HG03025 (cell line): ENCODE measurements around the gene TBC1D9.

ENCODE experiments used
- ATAC-seq: cut with Tn5 transposase; IDR thresholded peaks from one replicate; pipeline ENCODE4 v1.9.1; 2021; ENCODE audit warnings: mild to moderate bottlenecking, moderate library complexity; ENCODE audit not compliant: unreplicated experiment, low FRiP score

The TBC1D9 gene

DNA sequence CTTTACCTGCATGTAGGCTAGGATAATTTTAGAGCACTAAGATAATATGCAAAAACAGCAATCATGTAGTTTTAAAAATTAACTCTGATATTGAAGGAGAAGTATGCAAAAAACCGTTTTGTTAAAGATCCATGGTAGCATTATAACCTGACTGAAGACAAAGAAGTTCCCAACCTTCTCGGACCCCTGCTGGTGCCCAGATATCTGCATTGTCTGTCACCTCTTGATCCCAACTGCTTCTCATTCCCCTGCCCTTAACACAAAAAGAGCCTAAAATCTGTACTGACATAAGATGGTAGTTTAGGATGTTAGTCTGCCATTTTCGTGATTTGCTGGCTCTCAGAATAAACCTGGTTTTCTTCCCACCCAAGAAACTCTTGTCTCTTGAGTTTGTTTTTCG is 125.9 kb downstream of the TBC1D9 start:
- ATAC-seq, result no peak

DNA sequence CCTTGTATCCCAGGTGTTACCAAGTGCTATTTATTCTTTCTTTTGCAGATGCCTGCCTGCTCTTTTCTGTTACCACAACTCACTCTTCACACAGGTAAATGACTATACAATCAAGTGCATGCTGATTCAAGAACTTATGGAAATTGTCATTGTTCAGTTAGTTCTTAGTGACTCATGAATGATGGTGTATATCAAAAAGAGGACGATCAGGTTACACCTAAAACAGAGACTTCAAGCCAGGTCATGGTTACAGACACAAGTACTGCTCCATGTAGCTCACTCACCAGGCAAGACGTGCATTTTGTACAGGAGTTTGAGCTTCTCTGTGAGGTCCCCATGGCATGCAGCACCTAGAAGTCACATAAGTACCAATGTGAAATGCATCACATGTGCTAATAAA is 128.2 kb downstream of the TBC1D9 start:
- ATAC-seq, result no peak

DNA sequence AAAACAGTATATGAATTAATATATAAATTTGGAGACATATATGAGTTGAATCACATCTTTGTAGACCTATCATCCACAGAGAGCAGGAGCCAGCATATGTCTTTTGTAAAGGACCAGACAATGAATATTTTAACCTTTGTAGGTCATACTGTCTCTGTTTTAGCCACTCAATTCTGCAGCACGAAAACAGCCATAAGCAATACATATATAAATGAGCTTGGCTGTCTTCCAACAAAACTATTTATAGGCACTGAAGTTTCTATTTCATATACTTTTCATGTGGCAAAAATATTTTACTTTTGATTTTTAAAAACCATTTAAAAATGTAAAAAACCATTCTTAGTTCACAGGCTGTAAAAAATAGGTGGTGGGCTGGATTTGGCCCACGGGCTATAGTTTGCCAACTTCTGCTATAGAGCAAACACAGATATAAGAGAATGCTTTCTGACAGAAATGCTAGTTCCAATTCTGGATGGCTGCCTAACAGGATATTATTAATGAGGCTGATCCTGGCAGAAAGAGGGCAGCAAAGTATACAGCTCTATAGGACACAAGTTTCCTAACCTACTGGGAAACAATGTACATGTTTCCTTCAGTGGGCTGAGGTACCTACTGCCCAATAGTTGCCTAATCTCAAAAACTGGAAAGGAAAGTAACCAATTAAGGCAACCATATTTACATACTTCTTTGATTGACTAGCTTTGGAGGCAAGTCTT is 129.4 kb downstream of the TBC1D9 start:
- no peak for ATAC-seq

DNA sequence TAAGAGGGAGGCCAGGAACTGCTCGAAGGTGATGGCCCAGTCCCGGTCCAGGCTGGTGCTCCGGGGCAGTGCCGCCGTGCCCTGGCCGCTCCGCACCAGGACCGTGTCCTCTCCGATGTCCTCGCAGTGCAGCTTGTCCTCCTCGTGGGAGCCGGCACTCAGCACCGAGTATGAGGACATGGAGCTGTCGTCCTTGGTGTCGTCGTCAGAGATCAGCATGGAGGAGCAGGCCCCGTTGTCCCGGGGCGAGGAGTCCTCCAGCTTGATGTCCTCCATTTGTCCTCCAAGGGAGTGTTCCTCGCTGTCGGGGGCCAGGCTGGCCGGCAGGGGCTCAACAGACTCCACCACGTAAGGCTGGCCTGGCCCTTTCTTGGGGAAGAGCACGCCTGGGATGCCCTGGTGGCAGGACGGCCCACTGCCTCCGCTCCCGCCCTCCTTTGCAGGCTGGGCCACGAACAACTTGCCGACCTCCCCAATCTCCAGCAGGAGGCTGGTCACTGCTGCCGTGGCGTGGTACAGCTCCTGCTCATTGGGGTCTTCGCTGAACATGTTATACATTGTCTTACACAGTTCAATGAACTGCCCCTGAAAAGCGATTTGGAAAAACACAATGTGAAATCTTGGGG is 133.7 kb downstream of the TBC1D9 start:
- ATAC-seq, result no peak

DNA sequence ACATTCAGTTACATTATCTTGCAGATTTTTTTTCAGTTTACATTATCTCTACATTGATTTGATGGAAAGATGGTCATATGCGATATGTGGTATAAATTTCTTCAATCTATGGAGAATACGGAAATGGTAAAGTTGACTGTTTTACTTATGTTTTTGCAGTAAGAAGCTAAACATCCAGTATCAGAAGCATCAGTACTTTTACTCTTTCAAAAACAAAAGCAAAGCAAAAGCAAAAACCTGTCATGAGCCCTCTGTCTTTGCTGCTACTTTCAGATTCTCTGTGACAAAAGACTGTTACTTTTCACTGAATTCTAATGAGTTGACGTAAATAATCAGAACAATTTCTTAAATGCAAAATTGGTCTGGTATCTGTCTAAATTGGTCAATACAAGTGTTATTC is 135.0 kb downstream of the TBC1D9 start:
- no peak for ATAC-seq

DNA sequence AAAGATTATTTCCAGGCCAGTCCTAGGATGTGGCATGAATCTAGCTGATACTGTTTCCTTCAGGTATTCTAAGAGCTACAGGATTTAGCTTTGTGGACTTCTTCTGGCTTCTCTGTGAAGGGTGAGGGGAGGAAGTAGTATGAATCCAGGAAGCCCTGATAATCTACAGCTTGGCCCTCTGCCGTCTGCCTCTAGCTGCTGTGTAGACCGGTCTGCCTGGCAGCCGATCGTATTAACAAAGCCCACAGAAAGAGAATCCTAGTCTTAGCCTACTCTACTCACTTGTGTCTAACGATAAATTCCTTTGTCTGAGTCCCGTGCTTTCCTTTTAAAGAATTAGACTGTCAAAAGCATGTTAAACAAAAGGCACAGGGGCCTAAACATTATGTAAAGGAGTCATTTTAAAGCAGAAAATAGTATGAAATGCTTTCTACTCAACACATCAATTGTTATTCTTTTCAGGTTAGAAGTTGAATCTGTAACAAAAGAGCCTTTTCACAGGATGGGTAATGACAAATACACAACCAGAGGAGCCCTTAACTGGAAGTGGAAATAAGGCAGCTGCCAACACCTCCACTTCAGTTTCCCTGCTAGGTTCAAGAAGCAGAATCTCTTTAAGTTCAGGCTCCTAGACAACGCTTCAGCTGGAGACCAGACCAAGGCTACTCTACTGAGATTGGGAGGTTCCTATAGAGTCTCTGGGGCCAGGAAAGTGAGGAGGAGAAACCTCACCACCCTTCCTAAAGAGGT is 138.5 kb downstream of the TBC1D9 start:
- no peak for ATAC-seq

DNA sequence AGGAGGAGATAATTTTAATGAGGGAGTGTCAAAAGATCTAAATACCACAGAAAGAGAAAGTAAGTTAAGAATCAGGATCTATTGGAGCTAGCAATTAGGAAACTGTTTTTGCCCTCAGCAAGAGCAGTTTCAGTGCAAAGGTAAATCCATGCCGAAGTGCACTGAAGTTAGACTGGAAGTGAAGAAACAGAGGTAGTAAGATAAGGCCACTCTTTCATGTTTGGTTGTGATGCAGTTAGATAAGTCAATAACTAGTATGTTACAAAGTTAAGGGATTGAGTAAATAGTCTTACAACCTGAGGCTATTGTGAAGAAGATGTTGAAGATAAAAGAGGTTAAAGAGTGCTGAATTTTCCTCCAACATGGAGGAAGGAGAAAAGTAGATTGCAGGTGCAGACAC is 140.7 kb downstream of the TBC1D9 start:
- ATAC-seq, result no peak

DNA sequence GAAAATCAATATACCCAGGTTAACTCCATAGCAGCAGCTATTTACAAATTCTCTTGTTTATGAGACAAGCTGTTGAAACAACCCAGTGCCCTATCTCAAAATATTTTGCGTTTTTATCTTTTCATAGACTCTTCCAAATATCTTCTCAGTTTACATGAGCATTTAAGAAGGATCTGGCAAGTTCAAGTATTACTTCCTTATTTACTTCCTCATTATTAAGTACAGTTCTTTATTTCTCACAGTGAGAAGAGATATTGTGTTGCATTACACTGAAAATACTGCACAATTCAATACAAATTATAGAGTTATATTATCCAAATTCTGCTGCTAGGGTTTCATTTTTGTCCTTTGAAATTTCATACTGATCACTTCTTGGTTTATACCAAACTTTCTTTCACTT is 143.8 kb downstream of the TBC1D9 start:
- ATAC-seq, result no peak

DNA sequence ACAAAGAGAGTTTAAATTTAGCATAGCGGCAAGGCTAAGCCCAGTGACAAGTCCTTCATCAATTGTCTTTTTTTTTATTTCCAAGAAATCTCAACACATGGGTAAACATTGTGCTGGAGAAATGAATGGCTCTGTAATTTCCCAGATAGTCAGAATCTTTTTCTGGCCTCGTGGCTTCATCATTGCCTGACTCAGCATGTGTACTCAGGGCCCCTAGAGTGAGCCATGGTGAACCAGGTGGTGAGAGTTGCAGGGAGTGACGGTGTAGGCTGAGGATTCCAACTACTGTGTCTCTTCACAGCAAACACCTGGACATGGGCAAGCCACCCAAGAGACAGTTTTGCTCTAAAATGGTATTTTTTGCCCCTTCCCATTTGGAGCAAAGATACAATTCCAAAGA is 144.3 kb downstream of the TBC1D9 start:
- ATAC-seq, result no peak

DNA sequence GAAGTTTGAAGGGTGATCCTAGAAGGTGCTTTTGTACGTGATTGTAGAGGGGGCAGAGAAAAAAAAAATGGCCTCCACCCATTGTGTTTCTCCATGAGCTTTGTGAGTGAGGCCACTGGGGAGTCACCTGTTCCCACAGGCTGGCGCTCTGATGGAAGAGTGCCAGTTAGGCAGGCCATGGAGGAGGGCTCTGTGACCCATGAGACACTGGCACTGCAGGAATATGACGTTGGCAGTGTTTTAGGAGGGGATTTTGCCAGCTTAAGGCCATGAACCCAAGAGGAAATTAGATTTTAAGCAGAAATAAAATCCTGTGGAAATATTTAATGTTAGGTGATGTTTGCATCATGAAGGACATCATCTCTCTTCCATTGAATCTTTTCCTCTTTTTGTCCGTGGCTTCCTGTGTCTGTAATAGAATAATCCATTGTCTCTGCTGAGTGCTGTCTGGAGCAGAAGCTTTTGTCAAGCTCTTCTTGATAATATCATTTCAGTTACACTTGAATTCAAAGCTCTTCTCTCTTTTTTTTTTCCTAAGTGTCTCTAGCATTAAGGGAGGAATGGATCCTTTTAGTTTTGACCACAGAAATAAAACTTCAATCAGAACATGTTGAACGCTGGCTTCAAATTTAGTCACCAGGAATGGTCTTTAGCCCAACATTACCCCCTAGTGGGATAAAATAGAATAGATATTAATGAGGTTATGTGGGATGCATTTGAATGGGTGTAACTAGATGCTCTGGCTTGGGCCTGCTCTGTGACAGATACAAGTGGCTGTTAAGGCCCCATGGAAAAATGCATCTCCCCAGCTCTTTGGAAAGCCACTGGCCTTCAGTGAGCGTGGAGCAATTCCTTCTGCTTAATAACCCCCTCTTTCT is 146.4 kb downstream of the TBC1D9 start:
- ATAC-seq, result peak; percentile 55

DNA sequence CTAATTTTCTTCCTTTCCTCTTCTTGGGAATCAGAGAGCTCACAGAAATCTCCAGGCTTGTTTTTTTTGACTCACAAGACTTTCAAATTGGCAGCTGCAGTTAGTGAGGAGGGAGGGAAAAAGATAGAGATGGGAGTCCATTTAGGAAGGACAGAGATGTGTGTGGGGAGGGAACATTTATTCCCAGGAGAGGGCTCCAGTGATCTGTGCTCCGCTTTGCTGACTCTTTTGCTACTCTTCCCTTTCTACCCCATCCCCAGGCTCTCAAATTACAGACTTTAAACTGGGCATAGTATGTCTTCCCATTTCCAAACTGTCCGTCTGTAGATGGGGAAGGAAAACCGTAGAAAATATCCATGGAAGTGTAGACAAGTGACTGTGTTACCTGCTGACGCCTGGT is 148.3 kb downstream of the TBC1D9 start:
- no peak for ATAC-seq

DNA sequence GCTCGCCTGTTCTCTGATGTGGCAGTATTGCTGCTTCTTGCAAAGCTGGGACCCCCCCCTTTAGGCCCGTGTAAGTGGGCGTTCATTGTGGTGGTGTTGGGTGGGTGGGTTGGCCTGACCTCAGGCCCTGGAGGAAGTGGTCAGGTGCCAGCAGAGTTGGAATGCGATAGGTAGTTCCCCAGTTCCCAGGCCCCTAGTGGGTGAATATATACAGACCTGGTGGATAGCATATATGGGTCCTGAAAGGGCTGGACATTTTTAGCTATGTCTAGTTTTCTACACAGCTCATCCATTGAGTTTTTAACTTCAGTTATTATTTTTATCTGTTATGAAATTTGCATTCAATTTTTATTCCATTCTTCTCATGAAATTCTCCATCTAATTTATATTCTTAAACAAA is 151.6 kb downstream of the TBC1D9 start:
- no peak for ATAC-seq

DNA sequence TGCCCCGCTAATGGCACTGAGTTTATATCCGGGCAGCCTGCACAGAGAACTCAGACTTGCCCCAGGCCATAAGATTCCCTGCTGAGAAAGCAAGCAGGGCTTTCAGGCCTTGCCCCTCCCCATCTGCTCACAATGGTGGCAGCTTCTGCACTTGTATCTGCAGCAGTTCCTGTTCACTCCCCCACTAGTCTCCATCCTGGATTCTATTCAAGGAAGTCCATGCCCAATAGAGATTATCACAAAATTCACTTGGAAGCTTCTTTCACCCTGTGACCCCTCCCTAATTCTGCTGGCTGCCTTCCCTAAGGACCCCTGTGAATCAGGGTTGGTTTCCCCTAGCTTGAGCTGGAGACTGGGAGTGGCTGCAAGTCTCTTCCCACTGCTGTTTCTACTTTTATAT is 152.9 kb downstream of the TBC1D9 start:
- ATAC-seq, result no peak

DNA sequence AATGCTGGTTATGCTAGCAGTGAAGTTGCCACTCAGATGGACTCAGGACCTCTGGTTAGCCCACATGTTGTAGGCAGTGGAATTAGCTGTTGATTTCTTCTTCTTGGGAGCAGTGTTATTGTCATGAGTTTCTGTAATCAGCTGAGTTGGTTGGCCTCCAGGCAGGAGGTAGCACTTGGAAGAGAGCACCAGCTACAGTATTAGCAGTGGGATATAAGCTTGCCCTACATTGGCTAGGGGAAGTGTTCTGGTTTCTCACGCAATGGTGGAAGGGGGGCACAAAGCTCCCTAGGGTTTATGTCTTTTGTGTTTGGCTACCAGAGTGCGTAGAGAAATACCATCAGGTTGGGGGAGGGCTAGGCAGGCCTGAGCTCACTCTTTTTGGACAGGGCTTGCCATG is 153.5 kb downstream of the TBC1D9 start:
- ATAC-seq, result no peak

DNA sequence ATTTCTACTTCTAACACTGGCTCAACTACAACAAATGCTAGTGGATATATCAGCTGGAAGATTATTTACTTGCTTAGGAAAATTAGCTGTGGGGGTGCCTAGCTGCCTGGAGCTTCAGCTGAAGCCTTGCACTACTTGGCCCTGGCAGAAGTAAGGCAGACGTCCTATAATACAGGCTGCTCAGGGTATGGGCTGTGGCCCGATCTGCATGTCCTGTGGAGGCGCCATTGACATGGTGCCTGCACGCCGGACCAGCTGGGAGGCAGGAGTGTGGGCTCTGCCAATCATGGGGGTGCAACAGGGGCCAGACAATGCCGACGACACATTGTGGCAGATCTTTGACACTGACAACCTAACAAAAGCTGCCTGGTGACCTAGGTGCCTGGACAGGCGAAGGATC is 155.8 kb downstream of the TBC1D9 start:
- ATAC-seq, result no peak

DNA sequence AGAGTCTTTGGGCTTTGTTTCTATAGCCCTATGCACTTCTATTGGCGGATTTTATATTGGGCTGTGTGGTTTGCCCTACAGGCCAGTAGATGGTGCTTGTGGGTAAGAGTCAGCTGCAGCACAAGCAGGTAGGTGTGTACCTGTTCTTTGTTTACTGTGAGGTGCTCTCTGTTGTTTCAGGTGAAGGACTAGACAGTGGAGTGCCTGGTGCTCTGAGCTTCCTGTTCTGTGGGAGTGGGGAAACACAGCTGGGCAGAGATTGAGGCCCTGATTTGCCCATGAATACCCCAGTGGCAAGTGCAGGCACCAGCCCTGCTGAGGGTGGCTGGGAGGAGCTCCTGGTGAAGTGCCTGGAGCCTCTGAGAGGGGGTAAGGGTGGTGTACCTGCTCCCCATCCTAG is 161.1 kb downstream of the TBC1D9 start:
- no peak for ATAC-seq

DNA sequence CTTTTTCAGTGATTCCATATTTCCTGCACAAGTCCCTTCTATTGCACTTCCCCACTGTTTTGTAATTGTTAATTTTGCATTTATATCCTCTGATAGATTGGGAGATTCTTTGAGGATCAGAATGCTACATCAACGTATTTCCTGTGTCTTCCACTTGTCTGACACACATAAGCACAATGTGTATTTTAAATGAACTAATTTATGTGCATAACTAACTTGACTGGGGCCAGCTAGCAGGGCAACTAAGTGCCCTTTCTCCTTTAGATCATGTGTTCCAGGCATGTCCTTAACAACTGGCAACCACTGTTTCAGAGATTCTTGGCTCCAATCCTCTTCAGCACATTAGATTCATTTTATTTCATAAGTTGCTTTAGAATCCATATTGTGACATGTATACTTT is 171.7 kb downstream of the TBC1D9 start:
- no peak for ATAC-seq

DNA sequence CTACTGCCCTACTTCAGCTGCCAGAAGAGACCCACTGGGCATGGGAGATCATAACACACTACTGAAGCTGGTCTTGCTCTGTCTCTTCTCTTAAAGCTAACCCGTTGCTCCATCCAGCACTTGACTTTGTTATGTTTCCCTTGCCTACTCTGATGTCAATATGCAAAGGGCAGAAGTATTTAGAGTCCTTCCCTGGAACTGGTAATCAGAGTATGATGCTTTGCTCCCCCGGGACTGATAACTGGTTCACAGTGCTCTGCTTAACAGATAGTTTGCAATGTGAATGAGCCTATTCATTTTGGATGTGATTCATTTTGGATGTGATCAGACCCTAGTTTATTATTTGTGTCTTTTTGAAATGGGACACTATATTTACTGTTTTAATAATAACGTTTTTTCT is 175.1 kb downstream of the TBC1D9 start:
- no peak for ATAC-seq

DNA sequence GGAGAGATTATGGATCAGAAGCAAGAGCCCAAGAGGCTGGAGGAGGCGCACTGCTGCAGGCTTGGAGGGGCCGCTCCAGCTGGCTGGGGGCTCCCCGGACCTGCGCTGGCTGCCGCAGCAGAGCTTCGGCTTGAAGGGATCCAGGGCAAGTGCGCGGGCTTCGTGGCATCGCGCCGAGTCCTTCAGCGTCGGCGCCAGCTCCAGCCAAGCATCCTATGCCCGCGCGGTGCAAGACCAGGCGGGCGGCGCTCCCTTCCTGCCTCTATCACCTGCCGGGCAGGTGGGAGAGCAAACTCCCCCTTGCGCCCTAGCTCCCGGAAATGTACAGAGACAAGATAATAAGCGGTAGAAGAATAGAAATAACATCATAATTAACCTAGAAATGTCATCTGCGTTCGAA is 176.9 kb downstream of the TBC1D9 start:
- no peak for ATAC-seq

DNA sequence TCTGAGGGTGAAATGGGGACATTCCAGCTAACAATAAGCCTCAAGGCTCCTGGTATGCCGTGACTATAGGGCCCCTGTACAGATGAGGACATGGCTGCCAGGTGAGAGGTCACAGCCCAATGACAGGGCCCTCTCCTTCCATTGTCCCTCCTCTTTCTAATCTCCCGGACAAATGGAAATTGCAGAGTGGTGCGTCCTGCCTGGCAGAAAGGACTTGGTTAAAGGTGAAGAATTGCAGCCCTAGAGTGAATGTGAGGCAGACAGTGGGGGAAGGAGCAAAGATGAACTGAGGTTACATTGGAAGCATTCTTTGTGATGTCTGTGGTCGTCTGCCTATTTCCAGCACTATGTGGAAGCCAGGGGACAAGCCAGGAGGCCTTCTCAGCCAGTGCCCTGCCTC is 180.7 kb downstream of the TBC1D9 start:
- no peak for ATAC-seq

DNA sequence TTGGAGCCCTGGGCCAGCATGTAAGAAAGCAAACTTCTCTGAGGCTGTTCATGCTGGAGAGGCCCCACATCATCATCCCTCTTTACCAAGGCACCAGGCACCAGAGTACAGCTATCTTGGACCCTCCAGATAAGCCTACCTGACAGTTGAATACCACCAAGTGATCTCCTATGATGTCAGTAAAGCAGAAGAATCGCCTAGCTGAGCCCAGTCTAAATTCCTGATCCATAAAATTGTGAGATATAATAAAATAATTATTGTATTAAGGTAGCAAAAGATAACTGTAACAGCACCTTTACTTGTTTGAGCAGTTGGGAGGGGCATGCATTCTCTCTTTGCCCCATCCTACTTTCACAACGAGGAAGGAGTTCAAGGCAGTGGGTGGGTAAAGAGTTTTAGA is 184.6 kb downstream of the TBC1D9 start:
- no peak for ATAC-seq
